ENCODE data around the gene CCNB2.
"Not testable (repeated sequence)": the region's sequence is repeated elsewhere in the genome, so short reads cannot be mapped to it uniquely, and the experiment has no call there.

The CCNB2 gene

DNA sequence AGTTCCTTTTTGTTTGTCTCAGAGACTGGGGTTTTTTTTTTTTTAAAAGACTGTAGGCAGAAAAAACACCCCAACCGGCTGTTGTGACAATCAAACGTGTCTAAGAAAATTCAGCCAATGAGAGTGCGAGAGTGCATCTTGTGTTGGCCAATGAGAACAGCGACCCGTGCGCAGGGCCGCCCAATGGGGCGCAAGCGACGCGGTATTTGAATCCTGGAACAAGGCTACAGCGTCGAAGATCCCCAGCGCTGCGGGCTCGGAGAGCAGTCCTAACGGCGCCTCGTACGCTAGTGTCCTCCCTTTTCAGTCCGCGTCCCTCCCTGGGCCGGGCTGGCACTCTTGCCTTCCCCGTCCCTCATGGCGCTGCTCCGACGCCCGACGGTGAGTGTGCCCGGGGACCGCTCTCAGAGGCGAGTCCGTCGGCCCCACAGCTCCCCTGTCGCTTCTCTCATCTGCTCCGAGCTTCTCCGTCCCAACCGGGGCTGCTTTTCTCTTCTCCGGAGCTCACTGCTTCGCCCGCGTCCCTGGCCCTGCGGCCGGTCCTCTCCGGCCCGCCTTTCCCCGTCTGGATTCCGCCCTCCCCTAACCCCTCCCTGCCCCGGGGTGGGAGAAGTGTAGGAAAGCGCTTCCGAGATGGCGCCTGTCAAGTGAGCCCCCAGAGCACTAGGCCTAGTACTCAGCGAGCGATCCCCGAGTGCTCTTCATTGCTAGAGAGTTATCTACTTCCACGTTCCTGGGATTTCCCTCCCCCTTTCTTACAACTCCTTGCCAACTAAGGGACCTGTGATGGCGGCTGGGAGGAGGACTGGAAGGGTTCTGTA is at the start of gene CCNB2:
TSS of gene CCNB2 (plus strand) at position 235 of the 821 bp plus-strand sequence. CDS start at position 358, 123 bp downstream.
- DNase-seq (ENCODE audit: low read depth in 2 of 3, low spot score in 1 of 3) = peak; percentile 70 to 74 (median 72)

DNA sequence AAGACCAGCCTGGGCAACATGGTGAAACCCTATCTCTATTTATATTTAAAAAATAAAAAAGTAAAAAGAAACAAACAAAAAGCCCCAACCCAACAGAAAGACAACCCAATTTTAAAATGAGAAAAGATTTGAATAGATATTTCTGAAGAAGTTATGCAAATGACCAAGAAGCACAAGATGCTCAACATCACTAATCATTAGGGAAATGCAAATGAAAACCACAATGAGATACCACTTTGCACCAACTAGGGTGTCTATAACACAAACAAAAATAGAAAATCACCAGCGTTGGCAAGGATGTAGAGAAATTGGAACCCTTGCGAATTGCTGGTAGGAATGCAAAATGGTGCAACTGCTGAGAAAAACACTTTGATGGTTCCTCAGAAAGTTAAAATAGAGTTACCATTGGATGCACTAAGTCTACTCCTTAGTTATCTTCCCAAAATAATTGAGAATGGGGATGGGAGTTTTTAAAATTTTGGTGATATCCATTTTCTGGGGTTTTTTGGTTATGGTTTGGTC is 45.8 kb upstream of the CCNB2 start:
- DNase-seq (ENCODE audit: low read depth in 2 of 3, low spot score in 1 of 3) = no peak

DNA sequence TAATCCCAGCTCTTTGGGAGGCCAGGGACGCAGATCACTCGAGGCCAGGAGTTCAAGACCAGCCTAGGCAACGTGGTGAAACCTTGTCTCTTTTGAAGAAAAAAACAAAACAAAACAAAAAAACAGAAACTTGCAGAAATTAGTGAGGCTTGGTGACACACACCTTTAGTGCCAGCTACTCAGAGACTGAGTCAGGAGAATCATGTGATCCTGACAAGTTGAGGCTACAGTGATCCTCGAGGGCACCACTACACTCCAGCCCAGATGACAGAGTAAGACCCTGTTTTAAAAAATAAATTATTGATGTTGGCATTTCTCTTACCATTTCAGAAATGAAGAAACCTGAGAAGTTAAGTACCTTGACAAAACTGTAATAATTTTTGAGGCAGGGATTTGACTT is 44.6 kb upstream of the CCNB2 start:
- no peak for DNase-seq (ENCODE audit: low read depth in 2 of 3, low spot score in 1 of 3)

DNA sequence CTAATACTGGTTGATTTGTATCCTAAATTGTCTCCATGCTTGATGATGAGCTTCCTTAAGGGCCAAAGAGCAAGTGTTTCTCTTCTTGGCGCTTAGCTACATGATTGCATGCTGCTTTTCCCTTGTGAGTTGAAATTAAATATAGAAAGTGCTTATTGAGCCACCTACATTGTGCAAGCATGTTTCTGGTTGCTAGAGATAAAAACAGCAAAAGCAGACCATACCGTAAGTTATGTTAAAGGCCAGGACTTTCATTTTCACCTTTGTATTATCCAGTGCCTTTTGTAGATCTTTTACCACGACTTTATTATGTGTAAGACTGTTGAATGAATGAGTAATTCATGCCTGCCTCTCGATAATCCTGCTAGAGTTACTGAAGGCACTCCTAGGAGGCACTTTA is 41.9 kb upstream of the CCNB2 start:
- no peak for DNase-seq (ENCODE audit: low read depth in 2 of 3, low spot score in 1 of 3)

DNA sequence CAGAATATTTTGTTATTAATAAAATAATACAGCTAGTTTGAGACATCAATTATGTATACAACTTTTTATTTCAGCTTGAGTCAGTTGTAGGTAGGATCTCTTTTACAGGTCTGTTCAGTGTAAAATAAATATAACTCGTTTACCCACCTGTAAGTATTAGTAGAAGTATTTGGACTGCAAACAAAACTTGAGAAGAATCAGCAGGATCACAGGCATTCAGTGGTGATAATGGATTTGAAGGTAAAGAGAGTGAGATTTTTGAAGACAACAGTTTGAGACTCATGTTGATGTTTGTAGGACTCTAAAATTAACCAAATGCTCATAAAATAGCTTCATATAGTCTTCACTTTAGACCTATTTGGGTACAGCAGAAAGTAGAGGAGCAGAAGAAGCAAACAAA is 35.5 kb upstream of the CCNB2 start:
- DNase-seq (ENCODE audit: low read depth in 2 of 3, low spot score in 1 of 3) = no peak

DNA sequence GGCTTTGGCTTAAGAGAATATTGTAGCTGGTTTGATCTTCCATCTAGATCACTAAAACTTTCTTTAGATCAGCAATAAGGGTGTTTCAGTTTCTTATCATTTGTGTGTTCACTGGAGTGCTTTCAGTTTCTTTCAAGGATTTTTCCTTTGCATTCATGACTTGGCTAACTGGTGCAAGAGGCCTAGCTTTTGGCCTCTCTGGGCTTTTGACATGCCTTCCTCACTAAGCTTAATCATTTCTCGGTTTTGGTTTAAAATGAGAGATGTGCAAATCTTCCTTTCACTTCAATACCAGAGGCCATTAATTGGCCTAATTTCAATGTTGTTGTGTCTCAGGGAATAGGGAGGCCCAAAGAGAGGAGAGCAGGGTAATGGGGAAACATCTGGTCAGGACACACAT is 30.3 kb upstream of the CCNB2 start:
- no peak for DNase-seq (ENCODE audit: low read depth in 2 of 3, low spot score in 1 of 3)

DNA sequence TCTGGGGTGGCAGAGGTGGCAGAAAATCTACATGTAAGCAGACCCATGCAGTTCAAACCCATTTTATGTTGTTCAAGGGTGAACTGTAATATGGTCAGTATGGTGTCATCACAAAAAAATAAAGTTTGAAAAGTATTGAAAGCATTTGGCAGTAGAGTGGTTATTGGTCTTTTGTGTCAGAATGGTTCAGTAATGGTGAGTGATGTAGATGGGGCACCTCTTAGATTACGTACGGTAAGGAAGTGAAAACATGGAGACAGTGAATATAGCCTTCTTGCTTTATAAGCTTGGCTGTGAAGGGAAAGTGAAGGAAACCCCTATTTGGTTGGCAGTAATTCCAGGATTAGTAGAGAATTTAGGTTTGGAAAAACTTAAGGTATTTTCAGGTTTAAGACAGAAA is 17.2 kb upstream of the CCNB2 start:
- no peak for DNase-seq (ENCODE audit: low read depth in 2 of 3, low spot score in 1 of 3)

DNA sequence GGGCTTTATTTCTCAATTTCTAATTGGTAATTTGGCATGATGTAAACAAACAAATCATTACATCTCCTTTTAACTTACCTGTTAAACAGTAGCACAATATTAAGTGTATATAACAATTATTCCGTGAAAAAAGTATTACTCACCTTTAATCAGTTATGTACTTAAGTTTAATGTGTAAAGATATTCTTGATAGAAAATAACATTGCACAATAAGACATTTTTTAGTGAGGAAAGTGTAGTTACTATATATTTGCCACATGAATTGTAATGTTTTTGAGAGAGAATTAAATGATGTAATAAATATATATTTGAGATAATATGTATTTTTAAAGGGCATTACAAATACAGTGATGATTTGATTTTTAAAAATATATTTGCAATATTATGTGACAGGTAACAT is 10.9 kb upstream of the CCNB2 start:
- DNase-seq (ENCODE audit: low read depth in 2 of 3, low spot score in 1 of 3) = no peak

DNA sequence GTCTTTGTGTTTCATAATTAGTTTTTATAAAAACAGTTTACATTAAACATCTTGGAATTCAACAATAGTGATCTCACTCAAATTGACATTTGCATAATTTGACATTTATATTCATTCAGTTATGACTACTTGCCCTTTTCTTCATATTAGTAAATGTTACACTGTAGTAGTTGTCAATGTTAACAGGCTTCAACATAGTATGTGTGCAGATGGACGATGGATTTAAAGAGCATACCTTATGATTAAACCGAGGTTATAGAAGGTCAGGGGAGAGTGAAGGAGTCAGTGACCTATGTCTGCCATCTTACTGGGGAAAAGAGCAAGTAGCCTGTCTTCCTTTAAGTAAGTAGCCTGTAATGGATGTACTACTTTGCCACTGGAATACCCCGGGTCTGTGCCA is 8.5 kb upstream of the CCNB2 start:
- no peak for DNase-seq (ENCODE audit: low read depth in 2 of 3, low spot score in 1 of 3)

DNA sequence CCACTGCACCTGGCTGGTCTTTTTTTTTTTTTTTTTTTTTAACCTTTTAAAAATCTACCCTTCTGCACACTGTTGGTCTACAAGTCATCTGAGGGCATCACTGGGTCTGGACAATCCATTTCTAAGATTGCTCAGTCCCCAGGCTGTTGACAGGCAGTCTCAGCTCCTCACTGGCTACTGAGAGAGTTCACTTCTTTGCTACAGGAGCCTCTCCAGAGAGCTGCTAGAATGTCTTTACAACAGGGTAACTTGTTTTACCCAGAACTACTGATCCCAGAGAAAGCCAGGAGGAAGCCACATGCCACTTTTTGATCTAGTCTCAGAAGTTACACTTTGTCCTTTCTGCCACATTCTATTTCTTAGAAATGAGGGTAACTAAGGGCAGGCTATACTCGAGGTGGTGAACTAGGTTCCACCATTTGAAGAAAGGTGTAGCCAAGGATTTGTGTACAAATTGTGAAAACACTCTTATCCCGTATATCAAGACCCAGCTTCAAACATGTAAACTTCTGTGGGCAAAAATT is 5.7 kb upstream of the CCNB2 start:
- no peak for DNase-seq (ENCODE audit: low read depth in 2 of 3, low spot score in 1 of 3)

DNA sequence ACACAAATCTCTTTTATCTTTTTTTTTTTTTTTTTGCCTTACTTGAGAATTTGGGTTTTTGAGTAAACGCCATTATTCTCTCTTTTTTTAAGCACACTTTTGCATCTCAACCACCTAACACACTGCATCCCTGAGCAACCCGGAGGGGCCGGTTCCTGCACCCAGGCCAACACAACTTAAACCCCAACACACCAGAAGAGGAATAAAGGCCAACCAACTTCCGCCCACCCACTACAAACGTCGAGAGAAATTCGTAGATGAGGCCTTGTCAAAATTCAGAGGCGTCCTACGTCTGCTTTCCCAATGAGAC is 389 bp upstream of the CCNB2 start:
- DNase-seq (ENCODE audit: low read depth in 2 of 3, low spot score in 1 of 3) = no peak

DNA sequence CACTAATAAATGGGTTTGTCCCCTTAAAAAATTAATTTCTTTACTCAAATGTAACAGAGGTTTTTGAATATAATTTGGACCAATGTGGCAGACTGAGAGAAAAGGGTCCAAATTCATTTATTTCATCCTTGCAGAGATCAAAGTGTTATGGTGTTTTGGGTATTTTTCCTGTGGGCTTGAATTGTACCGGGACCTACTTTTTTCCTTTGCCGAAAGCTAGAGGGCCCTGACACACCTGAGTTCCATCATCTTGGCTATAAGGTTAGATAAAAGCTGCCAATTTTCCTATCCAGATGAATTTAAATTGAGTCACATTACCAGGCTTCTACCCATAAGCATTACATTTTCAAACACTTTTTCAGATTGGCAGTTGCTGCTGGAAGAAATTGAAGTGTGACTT is 908 bp downstream of the CCNB2 start:
- DNase-seq (ENCODE audit: low read depth in 2 of 3, low spot score in 1 of 3) = no peak

DNA sequence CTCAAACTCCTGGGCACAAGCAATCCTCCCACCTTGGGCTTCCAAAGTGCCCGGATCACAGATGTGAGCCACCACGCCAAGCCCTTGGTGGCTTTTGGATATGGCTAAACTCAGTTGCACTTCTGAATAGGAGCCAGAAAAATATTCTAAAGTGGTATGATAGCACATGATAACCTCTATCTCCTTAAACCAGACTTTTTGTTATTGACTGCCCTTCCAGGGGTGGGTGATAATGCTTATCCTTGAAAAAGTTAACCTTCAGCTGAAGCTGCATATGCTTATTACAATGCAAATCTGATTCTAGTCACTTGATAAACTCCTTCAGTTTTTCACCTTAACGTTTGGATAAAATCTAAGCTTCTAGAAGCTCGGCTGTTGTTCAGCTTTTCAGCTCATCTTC is 6.3 kb downstream of the CCNB2 start:
- no peak for DNase-seq (ENCODE audit: low read depth in 2 of 3, low spot score in 1 of 3)

DNA sequence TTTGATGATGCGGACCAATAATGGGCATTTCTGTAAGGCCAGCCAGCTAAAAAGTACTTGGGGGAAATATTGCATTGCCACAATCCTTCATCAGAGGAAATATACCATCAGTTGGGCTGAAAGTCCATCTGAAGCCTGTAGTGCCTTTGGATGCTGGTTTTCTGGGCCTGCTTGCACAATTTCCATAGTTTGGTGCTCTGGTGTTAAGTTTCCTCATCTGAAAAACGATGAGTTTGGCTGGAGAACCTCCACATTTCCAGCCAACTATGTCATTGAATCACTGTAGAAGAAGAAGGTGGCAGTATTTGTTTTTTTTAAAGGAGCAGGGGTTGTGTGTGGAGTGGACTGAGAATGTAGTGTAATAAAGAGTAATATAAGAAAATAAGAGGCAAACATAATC is 10.1 kb downstream of the CCNB2 start:
- DNase-seq (ENCODE audit: low read depth in 2 of 3, low spot score in 1 of 3) = no peak

DNA sequence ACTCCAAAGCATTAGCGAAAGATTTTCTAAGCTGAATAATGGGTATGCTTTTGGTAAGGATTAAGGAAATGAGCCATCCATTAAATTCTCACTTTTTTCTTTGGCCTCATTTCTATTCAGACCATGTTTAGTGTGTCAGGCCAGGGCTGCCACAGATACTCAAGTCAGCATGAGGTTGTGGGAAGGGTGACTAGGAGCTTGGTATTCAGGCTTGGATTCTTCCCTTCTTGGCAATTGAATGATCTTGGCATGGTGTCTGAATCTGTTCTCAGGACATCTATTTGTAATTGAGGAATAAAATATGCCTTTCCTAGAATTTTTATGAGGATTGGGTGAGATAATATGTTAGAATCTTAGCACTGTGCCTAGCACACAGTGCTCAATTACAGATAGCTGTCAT is 11.2 kb downstream of the CCNB2 start:
- no peak for DNase-seq (ENCODE audit: low read depth in 2 of 3, low spot score in 1 of 3)

DNA sequence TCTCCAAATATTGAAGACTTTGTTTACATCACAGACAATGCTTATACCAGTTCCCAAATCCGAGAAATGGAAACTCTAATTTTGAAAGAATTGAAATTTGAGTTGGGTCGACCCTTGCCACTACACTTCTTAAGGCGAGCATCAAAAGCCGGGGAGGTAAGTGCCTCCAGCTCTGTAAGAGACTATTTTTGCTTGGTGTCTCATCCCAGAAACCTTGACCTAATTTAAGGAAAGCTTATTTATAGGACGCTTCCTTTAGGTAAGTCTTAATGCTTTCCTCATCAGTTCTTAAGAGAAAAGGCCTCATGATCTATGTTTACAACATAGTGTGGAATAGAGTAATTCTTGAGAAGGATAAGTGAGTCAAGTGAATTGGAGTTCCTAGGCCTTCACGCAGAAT is 11.8 kb downstream of the CCNB2 start:
- DNase-seq (ENCODE audit: low read depth in 2 of 3, low spot score in 1 of 3) = no peak

DNA sequence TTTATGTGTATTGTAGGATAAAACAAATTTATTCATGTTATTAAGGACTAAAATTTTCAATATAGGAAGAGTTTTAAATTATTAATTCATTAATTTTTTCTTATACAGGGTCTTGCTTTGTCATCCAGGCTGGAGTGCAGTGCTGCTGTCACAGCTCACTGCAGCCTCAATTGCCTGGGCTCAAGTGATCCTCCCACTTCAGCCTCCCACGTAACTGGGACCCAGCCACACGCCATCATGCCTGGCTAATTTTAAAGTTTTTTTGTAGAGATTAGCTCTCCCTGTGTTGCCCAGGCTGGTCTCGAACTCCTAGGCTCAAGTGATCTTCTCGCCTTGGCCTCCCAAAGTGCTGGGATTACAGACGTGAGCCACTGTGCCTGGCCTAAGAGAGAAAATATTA is 14.7 kb downstream of the CCNB2 start:
- no peak for DNase-seq (ENCODE audit: low read depth in 2 of 3, low spot score in 1 of 3)

DNA sequence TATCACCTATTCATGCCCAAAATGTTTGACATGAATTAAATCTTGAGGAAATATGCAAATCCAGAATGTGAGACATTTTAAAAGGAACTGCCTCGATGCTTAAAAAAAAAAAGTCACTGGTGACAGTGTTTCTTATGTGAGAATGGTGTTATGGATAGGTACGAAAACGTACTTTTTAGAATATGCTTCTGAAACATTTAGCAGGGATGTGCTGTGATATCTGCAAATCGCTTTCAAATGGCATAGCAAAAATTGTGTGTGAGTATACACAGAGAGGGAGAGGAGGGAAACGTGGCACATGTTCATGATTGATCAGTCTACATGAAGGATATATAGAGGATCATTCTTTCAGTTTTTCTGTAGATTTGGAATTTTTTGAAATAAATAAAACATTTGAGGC is 16.0 kb downstream of the CCNB2 start:
- no peak for DNase-seq (ENCODE audit: low read depth in 2 of 3, low spot score in 1 of 3)

DNA sequence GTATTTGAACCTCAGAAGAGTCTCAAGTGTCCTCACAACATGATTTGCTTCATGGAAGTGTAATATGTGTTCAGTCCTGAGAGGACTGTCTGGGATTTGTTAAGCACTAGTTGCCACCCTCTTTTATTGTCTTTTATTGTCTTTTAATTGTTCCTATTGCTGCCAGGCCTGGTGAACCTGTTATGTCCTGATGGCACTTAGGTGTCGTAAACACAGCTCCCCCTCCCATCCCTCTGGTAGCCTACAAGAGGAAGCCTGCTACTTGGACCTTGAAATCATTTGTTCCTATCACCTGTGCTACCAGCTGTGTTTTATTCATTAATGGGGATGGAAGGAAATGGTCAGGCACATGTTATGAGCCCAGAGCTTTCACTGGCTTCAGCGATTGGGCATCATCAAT is 19.3 kb downstream of the CCNB2 start:
- no peak for DNase-seq (ENCODE audit: low read depth in 2 of 3, low spot score in 1 of 3)

DNA sequence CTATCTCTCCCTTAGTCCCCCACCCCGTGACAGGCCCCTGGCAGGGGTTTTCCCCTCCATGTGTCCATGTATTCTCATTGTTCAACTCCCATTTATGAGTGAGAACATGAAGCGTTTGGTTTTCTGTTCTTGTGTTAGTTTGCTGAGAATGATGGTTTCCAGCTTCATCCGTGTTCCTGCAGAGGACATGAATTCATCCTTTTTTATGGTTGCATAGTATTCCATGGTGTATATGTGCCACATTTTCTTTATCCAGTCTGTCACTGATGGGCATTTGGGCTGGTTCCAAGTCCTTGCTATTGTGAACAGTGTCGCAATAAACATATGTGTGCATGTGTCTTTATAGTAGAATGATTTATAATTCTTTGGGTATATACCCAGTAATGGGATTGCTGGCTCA is 20.7 kb downstream of the CCNB2 start:
- not testable (repeated sequence) for DNase-seq (ENCODE audit: low read depth in 2 of 3, low spot score in 1 of 3)

DNA sequence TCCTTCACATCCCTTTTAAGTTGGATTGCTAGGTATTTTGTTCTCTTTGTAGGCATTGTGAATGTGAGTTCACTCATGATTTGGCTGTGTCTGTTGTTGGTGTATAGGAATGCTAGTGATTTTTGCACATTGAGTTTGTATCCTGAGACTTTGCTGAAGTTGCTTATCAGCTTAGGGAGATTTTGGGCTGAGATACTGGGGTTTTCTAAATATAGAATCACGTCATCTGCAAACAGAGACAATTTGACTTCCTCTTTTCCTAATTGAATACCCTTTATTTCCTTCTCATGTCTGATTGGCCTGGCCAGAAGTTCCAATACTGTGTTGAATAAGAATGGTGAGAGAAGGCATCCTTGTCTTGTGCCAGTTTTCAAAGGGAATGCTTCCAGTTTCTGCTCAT is 22.3 kb downstream of the CCNB2 start:
- DNase-seq (ENCODE audit: low read depth in 2 of 3, low spot score in 1 of 3) = not testable (repeated sequence)

DNA sequence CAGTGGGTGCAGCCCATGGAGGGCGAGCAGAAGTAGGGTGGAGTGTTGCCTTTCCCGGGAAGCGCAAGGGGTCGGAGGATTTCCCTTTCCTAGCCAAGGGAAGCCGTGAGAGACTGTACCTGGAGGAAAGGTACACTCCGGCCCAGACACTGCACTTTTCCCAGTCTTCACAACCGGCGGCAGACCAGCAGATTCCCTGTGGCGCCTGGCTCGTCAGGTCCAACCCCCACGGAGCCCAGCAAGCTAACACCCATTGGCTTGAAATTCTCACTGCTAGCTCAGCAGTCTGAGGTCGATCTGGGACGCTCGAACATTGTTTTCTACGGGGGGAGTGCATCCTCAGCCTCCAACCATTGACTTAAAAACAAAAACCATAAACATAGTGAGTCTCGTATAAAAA is 26.5 kb downstream of the CCNB2 start:
- no peak for DNase-seq (ENCODE audit: low read depth in 2 of 3, low spot score in 1 of 3)

DNA sequence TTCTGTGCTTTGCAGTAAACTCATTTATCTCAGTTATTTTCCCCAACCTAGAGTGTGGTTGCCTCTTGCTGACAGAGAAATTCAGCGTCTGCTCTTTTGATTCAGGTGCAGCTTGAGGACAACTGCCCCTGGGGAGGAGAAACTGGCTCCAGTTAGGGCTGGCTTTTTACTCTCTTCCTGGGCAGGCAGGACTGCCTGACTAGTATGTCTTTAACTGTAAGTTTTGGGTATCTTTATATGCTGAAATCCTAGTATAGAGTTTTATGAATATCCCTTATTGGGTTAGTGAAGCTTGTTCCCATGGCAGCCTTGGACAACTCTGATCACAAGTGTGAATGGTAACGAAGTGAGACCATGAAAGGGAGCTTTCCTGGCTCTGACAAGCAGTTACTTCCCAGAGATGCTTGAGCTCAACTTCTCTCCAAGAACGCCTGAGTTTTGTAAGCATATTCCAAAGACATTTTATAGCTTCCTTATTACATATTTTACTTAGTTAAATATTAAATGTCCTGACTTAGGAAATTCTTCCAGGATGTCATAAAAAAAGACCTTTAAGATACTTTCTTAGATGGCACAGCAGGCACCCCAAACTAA is 27.1 kb downstream of the CCNB2 start:
- DNase-seq (ENCODE audit: low read depth in 2 of 3, low spot score in 1 of 3) = no peak

Data from stimulated activated CD4-positive, alpha-beta T cell treated with anti-CD3 and anti-CD28 coated beads, Interleukin-12 subunit alpha, Interleukin-12 subunit beta, amount 100 ng/mL, for 48 hours (primary cell).